Neural cell (in vitro differentiated cells): Measurements from ENCODE around the gene SLAMF9. TPM values are rescaled to one million over a fixed set of nuclear protein-coding genes. Genes with fewer than 3 reads are reported as not detected.

Experiments
- H2AFZ ChIP-seq: fragments of 200-600, 300-800 bp; sonication (generic), shearing (Covaris generic); 2 replicates; pipeline ENCODE4 v1.6.0; 2014; ENCODE audit warnings: low read depth, mild to moderate bottlenecking, antibody characterized with exemption, low read length, moderate library complexity
- H3F3A ChIP-seq: fragments of 200-600 bp; shearing (Covaris generic); 2 replicates; pipeline ENCODE4 v1.6.1; 2016; ENCODE audit warnings: mild to moderate bottlenecking, moderate library complexity, mixed read lengths, antibody characterized with exemption, low read length; ENCODE audit not compliant: insufficient read depth, poor library complexity, severe bottlenecking
- H3K27ac ChIP-seq: fragments of 200-600, 300-800 bp; sonication (generic), shearing (Covaris generic); 2 replicates; pipeline ENCODE4 v1.5.1; 2014; ENCODE audit warnings: mild to moderate bottlenecking, low read length, moderate library complexity
- H3K27me3 ChIP-seq: fragments of 300-800, 200-600 bp; sonication (generic), shearing (Covaris generic); 2 replicates; pipeline ENCODE4 v1.6.0; 2014; ENCODE audit warnings: mild to moderate bottlenecking, low read depth, low read length, moderate library complexity; ENCODE audit not compliant: insufficient read depth
- H3K36me3 ChIP-seq: fragments of 300-800, 200-600 bp; sonication (generic), shearing (Covaris generic); 2 replicates; pipeline ENCODE4 v1.5.1; 2014; ENCODE audit warnings: mild to moderate bottlenecking, antibody characterized with exemption, low read length, moderate library complexity; ENCODE audit not compliant: insufficient read depth
- H3K4me2 ChIP-seq: fragments of 300-800, 200-600 bp; sonication (generic), shearing (Covaris generic); 2 replicates; pipeline ENCODE4 v1.6.0; 2014; ENCODE audit warnings: mild to moderate bottlenecking, low read length
- H3K4me3 ChIP-seq: fragments of 300-800, 200-600 bp; sonication (generic), shearing (Covaris generic); 2 replicates; pipeline ENCODE4 v1.5.1; 2014; ENCODE audit warnings: mild to moderate bottlenecking, low read length, moderate library complexity
- H3K79me2 ChIP-seq: fragments of 200-600 bp; shearing (Covaris generic); replicated peaks from 2 replicates; pipeline ENCODE4 v1.6.0; 2014; ENCODE audit warnings: mild to moderate bottlenecking, low read length, moderate library complexity; ENCODE audit not compliant: insufficient read depth
- H3K9ac ChIP-seq: fragments of 300-800, 200-600 bp; sonication (generic), shearing (Covaris generic); 2 replicates; pipeline ENCODE4 v1.6.1; 2016; ENCODE audit warnings: mild to moderate bottlenecking, low read length, mixed read lengths
- H3K9me2 ChIP-seq: fragments of 200-600 bp; shearing (Covaris generic); 2 replicates; pipeline ENCODE4 v1.6.1; 2016; ENCODE audit warnings: mild to moderate bottlenecking, low read length, mixed read lengths; ENCODE audit not compliant: insufficient read depth
- H3K9me3 ChIP-seq: fragments of 200-600, 300-800 bp; sonication (generic), shearing (Covaris generic); 2 replicates; pipeline ENCODE4 v1.6.1; 2016; ENCODE audit warnings: mild to moderate bottlenecking, mixed run types, low read length, moderate library complexity, mixed read lengths
- H4K20me1 ChIP-seq: fragments of 200-600 bp; shearing (Covaris generic); 2 replicates; pipeline ENCODE4 v1.6.1; 2016; ENCODE audit warnings: mild to moderate bottlenecking, mixed run types; ENCODE audit not compliant: insufficient read depth
- CTCF ChIP-seq: fragments of 450-650 bp; IDR thresholded peaks from 2 replicates; pipeline ENCODE4 v1.5.1; 2014; ENCODE audit warnings: antibody characterized with exemption, mild to moderate bottlenecking, moderate library complexity; ENCODE audit not compliant: poor library complexity, severe bottlenecking
- EP300 ChIP-seq: fragments of 450-650 bp; conservative IDR thresholded peaks from 2 replicates; pipeline ENCODE4 v1.6.1; 2014; ENCODE audit warnings: antibody characterized with exemption, mild to moderate bottlenecking, moderate library complexity; ENCODE audit not compliant: poor library complexity, severe bottlenecking
- EZH2 ChIP-seq: fragments of 200-600, 300-800 bp; shearing (Covaris generic), sonication (generic); IDR thresholded peaks from 2 replicates; pipeline ENCODE4 v1.6.1; 2014; ENCODE audit warnings: antibody characterized with exemption, low read length, borderline replicate concordance, mild to moderate bottlenecking; ENCODE audit not compliant: insufficient read depth, poor library complexity, severe bottlenecking
- MXI1 ChIP-seq: fragments of 450-650 bp; conservative IDR thresholded peaks from 2 replicates; pipeline ENCODE4 v1.6.1; 2014; ENCODE audit warnings: antibody characterized with exemption, mild to moderate bottlenecking; ENCODE audit not compliant: poor library complexity, severe bottlenecking
- POLR2AphosphoS5 ChIP-seq: IDR thresholded peaks from 2 replicates; pipeline ENCODE4 v1.6.1; 2012
- RAD21 ChIP-seq: fragments of 450-650 bp; conservative IDR thresholded peaks from 2 replicates; pipeline ENCODE4 v1.6.1; 2014; ENCODE audit warnings: antibody characterized with exemption, mild to moderate bottlenecking, moderate library complexity
- REST ChIP-seq: IDR thresholded peaks from 2 replicates; pipeline ENCODE4 v1.6.1; 2012; ENCODE audit warnings: borderline replicate concordance
- SMC3 ChIP-seq: fragments of 450-650 bp; conservative IDR thresholded peaks from 2 replicates; pipeline ENCODE4 v1.6.1; 2014; ENCODE audit warnings: antibody characterized with exemption, mild to moderate bottlenecking, moderate library complexity; ENCODE audit not compliant: poor library complexity
- TAF1 ChIP-seq: IDR thresholded peaks from 2 replicates; pipeline ENCODE4 v1.6.1; 2012; ENCODE audit warnings: low read depth
- polyA plus RNA-seq: library from polyadenylated mRNA; depleted of rRNA; stranded (reverse); fragments of >200 nt; gene quantifications from 2 replicates; pipeline ENCODE4 v1.2.3, GENCODE V29; 2014

Gene SLAMF9
- polyA plus RNA-seq, 1 donor from 2014 or later = not detected

GRCh38 chr1:159989581-159989980 is 35.5 kb upstream of the SLAMF9 start:
- H3K36me3 ChIP-seq = no peaks in the 10 kb centered on the region
- no peak overlapping the region for H2AFZ ChIP-seq

GRCh38 chr1:159988006-159988405 is 34.0 kb upstream of the SLAMF9 start:
- Histone ChIP-seq H3K4me3 (no peak overlapping the region), H3K79me2 (no peaks in the 10 kb centered on the region), H2AFZ (no peak overlapping the region), H3F3A (no peaks in the 10 kb centered on the region), H3K4me2 (no peak overlapping the region), H4K20me1 (no peaks in the 10 kb centered on the region), H3K9ac (no peak overlapping the region), H3K27ac (no peak overlapping the region), H3K27me3 (no peaks in the 10 kb centered on the region), H3K9me2 (no peaks in the 10 kb centered on the region), H3K36me3 (no peaks in the 10 kb centered on the region), H3K9me3 (no peaks in the 10 kb centered on the region)
- TF ChIP-seq RAD21 = no peak
- TF ChIP-seq MXI1 = no peak
- TF ChIP-seq EP300 = no peak
- no peak for TF ChIP-seq EZH2
- TF ChIP-seq SMC3 = no peak
- TF ChIP-seq CTCF = no peak
- TF ChIP-seq TAF1 = no peak

More at GRCh38 chr1:159989581-159989980, 35.5 kb upstream of the SLAMF9 start:
- Histone ChIP-seq H3K9me2 (no peaks in the 10 kb centered on the region), H3F3A (no peaks in the 10 kb centered on the region), H3K4me2 (no peak overlapping the region), H3K27me3 (no peaks in the 10 kb centered on the region), H4K20me1 (no peaks in the 10 kb centered on the region), H3K79me2 (no peaks in the 10 kb centered on the region), H3K4me3 (no peak overlapping the region), H3K27ac (no peak overlapping the region), H3K9me3 (no peaks in the 10 kb centered on the region), H3K9ac (no peak overlapping the region)
- TF ChIP-seq SMC3 = no peak
- no peak for TF ChIP-seq EZH2
- no peak for TF ChIP-seq TAF1
- no peak for TF ChIP-seq RAD21
- TF ChIP-seq CTCF = no peak

GRCh38 chr1:159987186-159987585 is 33.1 kb upstream of the SLAMF9 start:
- Histone ChIP-seq H2AFZ (no peak overlapping the region), H3K27ac (no peak overlapping the region), H3K9ac (no peak overlapping the region), H3K4me2 (no peak overlapping the region), H3K9me2 (no peaks in the 10 kb centered on the region), H3K36me3 (no peaks in the 10 kb centered on the region), H4K20me1 (no peaks in the 10 kb centered on the region), H3K4me3 (no peak overlapping the region), H3K27me3 (no peaks in the 10 kb centered on the region), H3K79me2 (no peaks in the 10 kb centered on the region), H3K9me3 (no peaks in the 10 kb centered on the region), H3F3A (no peaks in the 10 kb centered on the region)
- TF ChIP-seq MXI1 (no peak), RAD21 (no peak), EP300 (no peak), CTCF (no peak), SMC3 (no peak), POLR2AphosphoS5 (no peak), TAF1 (no peak), REST (no peak), EZH2 (no peak)
